Measurements from ENCODE around the gene ANKRD29.
"Not testable (repeated sequence)": the region's sequence is repeated elsewhere in the genome, so short reads cannot be mapped to it uniquely, and the experiment has no call there.

Gene ANKRD29

DNA sequence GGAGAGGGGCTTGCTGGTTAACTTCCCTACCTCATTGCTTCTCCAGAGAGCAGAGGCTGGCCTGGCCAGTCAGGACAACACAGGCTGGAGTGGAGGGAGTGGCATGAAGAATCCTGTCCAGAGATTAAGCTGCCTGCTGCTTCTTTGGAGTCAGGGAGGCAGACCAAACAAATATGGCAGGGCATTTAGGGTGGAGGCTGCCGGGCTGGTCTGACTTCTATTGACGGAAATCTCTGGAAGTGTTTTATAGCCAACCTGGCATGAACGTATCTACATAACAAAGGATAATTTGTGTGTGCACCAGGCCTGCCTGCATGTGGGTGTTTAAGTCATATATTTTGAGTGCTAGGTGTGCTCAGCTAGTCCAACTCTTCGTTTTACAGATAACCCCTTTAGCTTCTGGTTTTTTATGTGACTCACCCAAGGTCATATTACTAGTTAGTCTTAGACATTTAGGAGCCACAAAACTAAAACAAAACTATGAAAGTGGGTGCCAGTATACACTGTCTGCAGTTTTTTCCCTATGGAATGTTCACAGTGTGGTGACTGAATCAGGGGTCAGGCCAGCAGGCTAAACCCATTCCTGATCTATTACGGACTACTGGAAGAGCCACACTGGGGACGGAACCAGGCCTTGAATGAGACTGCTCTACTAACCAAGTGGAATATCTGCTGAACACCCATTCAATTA, 81.9 kb downstream of the ANKRD29 start:
- Histone ChIP-seq H3K23ac (ENCODE audit: low read depth, low read length, poor library complexity) (peak overlapping the region; percentile 8), H3K4ac (ENCODE audit: low read length) (no peak overlapping the region), H4K91ac (ENCODE audit: low read depth, low read length, poor library complexity) (no peak overlapping the region), H3K9ac (ENCODE audit: low read depth, low read length, poor library complexity) (no peak overlapping the region), H3K27ac (replicated peaks; ENCODE audit: low read length) (no peak overlapping the region), H2BK120ac (ENCODE audit: low read depth, low read length) (no peak overlapping the region), H4K8ac (ENCODE audit: low read depth, low read length) (no peak overlapping the region), H3K4me3 (ENCODE audit: low read length in 2 of 2) (no peak overlapping the region), H3K79me1 (ENCODE audit: low read depth, low read length) (peaks cover 7% of the 10 kb centered on the region), H3K14ac (ENCODE audit: low read length) (no peak overlapping the region), H3K4me2 (ENCODE audit: insufficient read depth, low read length, poor library complexity, severe bottlenecking) (no peak overlapping the region), H3K36me3 (replicated peaks in 1 of 2; ENCODE audit: control insufficient read depth in 2 of 2, insufficient read depth in 2 of 2, low read length in 2 of 2) (peaks cover 4 to 15% of the 10 kb centered on the region in 2 donors), H2BK5ac (ENCODE audit: low read length) (no peak overlapping the region), H3K18ac (ENCODE audit: low read length) (no peak overlapping the region), H3K9me3 (replicated peaks in 1 of 2; ENCODE audit: control insufficient read depth in 2 of 2, insufficient read depth in 1 of 2, low read depth in 1 of 2, low read length in 2 of 2) (no peaks in the 10 kb centered on the region), H2AK5ac (ENCODE audit: low read depth, low read length) (no peak overlapping the region), H2AFZ (ENCODE audit: low read length) (no peak overlapping the region), H2BK12ac (ENCODE audit: low read length) (no peak overlapping the region), H3K4me1 (ENCODE audit: control insufficient read depth in 2 of 2, insufficient read depth in 1 of 2, low read depth in 1 of 2, low read length in 2 of 2) (peaks cover 0 to 11% of the 10 kb centered on the region in 2 donors), H3K27me3 (ENCODE audit: control insufficient read depth in 3 of 3, insufficient read depth in 3 of 3, low read depth in 1 of 3, low read length in 3 of 3) (no peaks in the 10 kb centered on the region), H2BK15ac (ENCODE audit: low read length) (no peak overlapping the region)
- DNase-seq (ENCODE audit: low spot score), result no peak
- WGBS, 2 donors (ENCODE audit: extremely low coverage in 2 of 2, insufficient read length in 2 of 2, insufficient replicate concordance in 1 of 2), result no CpG with 5 or more reads among the region's 6 CpGs

GRCh38 chr18:23578891-23579653, 83.6 kb downstream of the ANKRD29 start:
- H3K9ac ChIP-seq (ENCODE audit: low read depth, low read length, poor library complexity), result no peak overlapping the region
- H3K23ac ChIP-seq (ENCODE audit: low read depth, low read length, poor library complexity), result no peak overlapping the region
- no peak overlapping the region for H2BK15ac ChIP-seq (ENCODE audit: low read length)
- no peak overlapping the region for H2AFZ ChIP-seq (ENCODE audit: low read length)
- H4K8ac ChIP-seq (ENCODE audit: low read depth, low read length), result no peak overlapping the region
- H3K18ac ChIP-seq (ENCODE audit: low read length), result peak overlapping the region; percentile 6
- H3K4me1 ChIP-seq (ENCODE audit: control insufficient read depth in 2 of 2, insufficient read depth in 1 of 2, low read depth in 1 of 2, low read length in 2 of 2), result peaks cover 3 to 12% of the 10 kb centered on the region in 2 donors
- H3K4me2 ChIP-seq (ENCODE audit: insufficient read depth, low read length, poor library complexity, severe bottlenecking), result no peak overlapping the region
- H3K27ac ChIP-seq (replicated peaks; ENCODE audit: low read length), result no peak overlapping the region
- H4K91ac ChIP-seq (ENCODE audit: low read depth, low read length, poor library complexity), result no peak overlapping the region
- no peak overlapping the region for H2BK120ac ChIP-seq (ENCODE audit: low read depth, low read length)
- peaks cover 7% of the 10 kb centered on the region for H3K79me1 ChIP-seq (ENCODE audit: low read depth, low read length)
- H2BK12ac ChIP-seq (ENCODE audit: low read length), result no peak overlapping the region
- no peak overlapping the region for H2BK5ac ChIP-seq (ENCODE audit: low read length)
- WGBS, 2 donors (ENCODE audit: extremely low coverage in 2 of 2, insufficient read length in 2 of 2, insufficient replicate concordance in 1 of 2), result no CpG with 5 or more reads among the region's 8 CpGs
- peaks cover 6 to 22% of the 10 kb centered on the region in 2 donors for H3K36me3 ChIP-seq (replicated peaks in 1 of 2; ENCODE audit: control insufficient read depth in 2 of 2, insufficient read depth in 2 of 2, low read length in 2 of 2)
- H2AK5ac ChIP-seq (ENCODE audit: low read depth, low read length), result no peak overlapping the region
- DNase-seq (ENCODE audit: low spot score), result no peak
- no peaks in the 10 kb centered on the region for H3K9me3 ChIP-seq (replicated peaks in 1 of 2; ENCODE audit: control insufficient read depth in 2 of 2, insufficient read depth in 1 of 2, low read depth in 1 of 2, low read length in 2 of 2)
- H3K4me3 ChIP-seq (ENCODE audit: low read length in 2 of 2), result no peak overlapping the region
- H3K14ac ChIP-seq (ENCODE audit: low read length), result no peak overlapping the region
- no peaks in the 10 kb centered on the region for H3K27me3 ChIP-seq (ENCODE audit: control insufficient read depth in 3 of 3, insufficient read depth in 3 of 3, low read depth in 1 of 3, low read length in 3 of 3)
- no peak overlapping the region for H3K4ac ChIP-seq (ENCODE audit: low read length)

GRCh38 chr18:23578067-23578701, 84.5 kb downstream of the ANKRD29 start:
- H3K4me3 ChIP-seq (ENCODE audit: low read length in 2 of 2), result no peak overlapping the region
- peaks cover 9 to 26% of the 10 kb centered on the region in 2 donors for H3K36me3 ChIP-seq (replicated peaks in 1 of 2; ENCODE audit: control insufficient read depth in 2 of 2, insufficient read depth in 2 of 2, low read length in 2 of 2)
- no peak overlapping the region for H3K23ac ChIP-seq (ENCODE audit: low read depth, low read length, poor library complexity)
- no peak overlapping the region for H3K4me2 ChIP-seq (ENCODE audit: insufficient read depth, low read length, poor library complexity, severe bottlenecking)
- H2BK15ac ChIP-seq (ENCODE audit: low read length), result no peak overlapping the region
- H4K8ac ChIP-seq (ENCODE audit: low read depth, low read length), result no peak overlapping the region
- peaks cover 7% of the 10 kb centered on the region for H3K79me1 ChIP-seq (ENCODE audit: low read depth, low read length)
- WGBS, 2 donors (ENCODE audit: extremely low coverage in 2 of 2, insufficient read length in 2 of 2, insufficient replicate concordance in 1 of 2), result no CpG with 5 or more reads among the region's 6 CpGs
- H3K14ac ChIP-seq (ENCODE audit: low read length), result no peak overlapping the region
- H2AFZ ChIP-seq (ENCODE audit: low read length), result no peak overlapping the region
- no peak overlapping the region for H3K4ac ChIP-seq (ENCODE audit: low read length)
- no peak for DNase-seq (ENCODE audit: low spot score)
- peaks cover 4 to 9% of the 10 kb centered on the region in 2 donors for H3K4me1 ChIP-seq (ENCODE audit: control insufficient read depth in 2 of 2, insufficient read depth in 1 of 2, low read depth in 1 of 2, low read length in 2 of 2)
- no peak overlapping the region for H2AK5ac ChIP-seq (ENCODE audit: low read depth, low read length)
- no peak overlapping the region for H3K27ac ChIP-seq (replicated peaks; ENCODE audit: low read length)
- no peaks in the 10 kb centered on the region for H3K9me3 ChIP-seq (replicated peaks in 1 of 2; ENCODE audit: control insufficient read depth in 2 of 2, insufficient read depth in 1 of 2, low read depth in 1 of 2, low read length in 2 of 2)
- H3K27me3 ChIP-seq (ENCODE audit: control insufficient read depth in 3 of 3, insufficient read depth in 3 of 3, low read depth in 1 of 3, low read length in 3 of 3), result no peaks in the 10 kb centered on the region
- H2BK120ac ChIP-seq (ENCODE audit: low read depth, low read length), result no peak overlapping the region
- no peak overlapping the region for H2BK12ac ChIP-seq (ENCODE audit: low read length)
- no peak overlapping the region for H4K91ac ChIP-seq (ENCODE audit: low read depth, low read length, poor library complexity)
- H3K9ac ChIP-seq (ENCODE audit: low read depth, low read length, poor library complexity), result no peak overlapping the region
- H2BK5ac ChIP-seq (ENCODE audit: low read length), result no peak overlapping the region
- no peak overlapping the region for H3K18ac ChIP-seq (ENCODE audit: low read length)

- not testable (repeated sequence) for H3K18ac ChIP-seq (ENCODE audit: low read length); H3K9me3 ChIP-seq (replicated peaks in 1 of 2; ENCODE audit: control insufficient read depth in 2 of 2, insufficient read depth in 1 of 2, low read depth in 1 of 2, low read length in 2 of 2); H2AFZ ChIP-seq (ENCODE audit: low read length); H2BK120ac ChIP-seq (ENCODE audit: low read depth, low read length); H2BK5ac ChIP-seq (ENCODE audit: low read length); H4K8ac ChIP-seq (ENCODE audit: low read depth, low read length); H3K4ac ChIP-seq (ENCODE audit: low read length); H2BK12ac ChIP-seq (ENCODE audit: low read length); H3K79me1 ChIP-seq (ENCODE audit: low read depth, low read length); H3K23ac ChIP-seq (ENCODE audit: low read depth, low read length, poor library complexity); H2AK5ac ChIP-seq (ENCODE audit: low read depth, low read length); H3K27ac ChIP-seq (replicated peaks; ENCODE audit: low read length); H3K14ac ChIP-seq (ENCODE audit: low read length); H3K27me3 ChIP-seq (ENCODE audit: control insufficient read depth in 3 of 3, insufficient read depth in 3 of 3, low read depth in 1 of 3, low read length in 3 of 3); H3K9ac ChIP-seq (ENCODE audit: low read depth, low read length, poor library complexity); DNase-seq (ENCODE audit: low spot score); H3K4me3 ChIP-seq (ENCODE audit: low read length in 2 of 2); H3K4me1 ChIP-seq (ENCODE audit: control insufficient read depth in 2 of 2, insufficient read depth in 1 of 2, low read depth in 1 of 2, low read length in 2 of 2); H4K91ac ChIP-seq (ENCODE audit: low read depth, low read length, poor library complexity); H2BK15ac ChIP-seq (ENCODE audit: low read length); H3K4me2 ChIP-seq (ENCODE audit: insufficient read depth, low read length, poor library complexity, severe bottlenecking)
- WGBS, 2 donors (ENCODE audit: extremely low coverage in 2 of 2, insufficient read length in 2 of 2, insufficient replicate concordance in 1 of 2), result no CpG with 5 or more reads among the region's 24 CpGs
- H3K36me3 ChIP-seq (replicated peaks in 1 of 2; ENCODE audit: control insufficient read depth in 2 of 2, insufficient read depth in 2 of 2, low read length in 2 of 2), result peaks cover 11 to 29% of the 10 kb centered on the region in 2 donors
Observed at GRCh38 chr18:23577521-23577920, 85.2 kb downstream of the ANKRD29 start.
